Measurements from ENCODE around the gene TBC1D21.

DNA sequence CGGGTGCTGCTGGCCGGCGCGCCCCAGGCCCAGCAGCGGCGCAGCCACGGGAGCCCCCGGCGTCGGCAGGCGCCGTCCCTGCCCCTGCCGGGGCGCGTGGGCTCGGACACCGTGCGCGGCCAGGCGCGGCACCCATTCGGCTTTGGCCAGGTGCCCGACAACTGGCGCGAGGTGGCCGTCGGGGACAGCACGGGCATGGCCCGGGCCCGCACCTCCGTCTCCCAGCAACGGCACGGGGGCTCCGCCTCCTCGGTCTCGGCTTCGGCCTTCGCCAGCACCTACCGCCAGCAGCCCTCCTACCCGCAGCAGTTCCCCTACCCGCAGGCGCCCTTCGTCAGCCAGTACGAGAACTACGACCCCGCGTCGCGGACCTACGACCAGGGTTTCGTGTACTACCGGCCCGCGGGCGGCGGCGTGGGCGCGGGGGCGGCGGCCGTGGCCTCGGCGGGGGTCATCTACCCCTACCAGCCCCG lies 53.7 kb downstream of the TBC1D21 start:
- TF ChIP-seq, protein P1, sequence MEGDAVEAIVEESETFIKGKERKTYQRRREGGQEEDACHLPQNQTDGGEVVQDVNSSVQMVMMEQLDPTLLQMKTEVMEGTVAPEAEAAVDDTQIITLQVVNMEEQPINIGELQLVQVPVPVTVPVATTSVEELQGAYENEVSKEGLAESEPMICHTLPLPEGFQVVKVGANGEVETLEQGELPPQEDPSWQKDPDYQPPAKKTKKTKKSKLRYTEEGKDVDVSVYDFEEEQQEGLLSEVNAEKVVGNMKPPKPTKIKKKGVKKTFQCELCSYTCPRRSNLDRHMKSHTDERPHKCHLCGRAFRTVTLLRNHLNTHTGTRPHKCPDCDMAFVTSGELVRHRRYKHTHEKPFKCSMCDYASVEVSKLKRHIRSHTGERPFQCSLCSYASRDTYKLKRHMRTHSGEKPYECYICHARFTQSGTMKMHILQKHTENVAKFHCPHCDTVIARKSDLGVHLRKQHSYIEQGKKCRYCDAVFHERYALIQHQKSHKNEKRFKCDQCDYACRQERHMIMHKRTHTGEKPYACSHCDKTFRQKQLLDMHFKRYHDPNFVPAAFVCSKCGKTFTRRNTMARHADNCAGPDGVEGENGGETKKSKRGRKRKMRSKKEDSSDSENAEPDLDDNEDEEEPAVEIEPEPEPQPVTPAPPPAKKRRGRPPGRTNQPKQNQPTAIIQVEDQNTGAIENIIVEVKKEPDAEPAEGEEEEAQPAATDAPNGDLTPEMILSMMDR (conservative IDR thresholded peaks at IDR 0.05; ENCODE audit: low read depth, low read length): no peak
- no peak for TF ChIP-seq EZH2 (IDR thresholded peaks at IDR 0.05; ENCODE audit: borderline replicate concordance, low read depth, low read length, poor library complexity, severe bottlenecking)

Data from A673 (cell line).